H1 (cell line): ENCODE results near the gene ABCC11. TPM values are rescaled to one million over a fixed set of nuclear protein-coding genes. Genes with fewer than 3 reads are reported as not detected.

Experiments
- GABPA ChIP-seq: IDR thresholded peaks from 2 replicates; pipeline ENCODE4 v1.6.1; 2011; ENCODE audit warnings: mild to moderate bottlenecking, low read length, moderate library complexity, borderline replicate concordance; ENCODE audit not compliant: insufficient read depth
- SRF ChIP-seq: IDR thresholded peaks from 2 replicates; pipeline ENCODE4 v1.6.1; 2011; ENCODE audit warnings: mild to moderate bottlenecking, low read depth, low read length, moderate library complexity
- polyA plus RNA-seq, 7 experiments: library from polyadenylated mRNA; depleted of rRNA in 3 of 7; stranded (reverse) in 5 of 7; unstranded in 2 of 7; fragments of >200 nt in 5 of 7; fragments of 200-250 nt in 2 of 7; gene quantifications; 1 replicate in 5 of 7; 2 replicates in 1 of 7; 4 replicates in 1 of 7; pipeline versions ENCODE4 v1.2.1 to v1.2.3, GENCODE V29; 2011 to 2013; ENCODE audit warnings: missing spikeins in 2 of 7, mixed read lengths in 2 of 7
- total RNA-seq: library from RNA; stranded (reverse); fragmentation: NEBNext Ultra II Directional; extraction: Animal tissue kit (Norgen Biotek cat#: 25700); gene quantifications from 2 replicates; pipeline ENCODE4 v1.2.1, GENCODE V29; 2021

Gene ABCC11
- total and polyA plus RNA-seq, 2 of the 8 experiments (the other 6 are each of a cell fraction or from before 2014, with no cell fraction given): 0.06 TPM; not detected in 1

GRCh38 chr16:48292452-48292851, 45.1 kb upstream of the ABCC11 start (continued):
- TF ChIP-seq SRF: no peak
- TF ChIP-seq GABPA: no peak
- TF ChIP-seq, all 59 proteins: peak for 0
